Astrocyte of the cerebellum (primary cell): ENCODE measurements around the gene GRID2IP.

Source experiments
- DNase-seq: peaks from one replicate; pipeline ENCODE4 v3.0.0-alpha.2; 2011; ENCODE audit warnings: low read depth
- H3K4me3 ChIP-seq: 2 replicates; pipeline ENCODE4 v1.5.1; 2011; ENCODE audit warnings: mild to moderate bottlenecking, low read depth, low read length, moderate library complexity
- in situ Hi-C: cut with HindIII; loops from 2 replicates; pipeline ENCODE4 v1.10.0; 2017; ENCODE audit warnings: low sequenced_read_pairs
- TF ChIP-seq, protein P1 (sequence below): IDR thresholded peaks from 2 replicates; pipeline ENCODE4 v1.5.1; 2012; ENCODE audit warnings: low read length, low read depth, moderate library complexity, mild to moderate bottlenecking; ENCODE audit errors: missing control alignments

Gene GRID2IP

DNA sequence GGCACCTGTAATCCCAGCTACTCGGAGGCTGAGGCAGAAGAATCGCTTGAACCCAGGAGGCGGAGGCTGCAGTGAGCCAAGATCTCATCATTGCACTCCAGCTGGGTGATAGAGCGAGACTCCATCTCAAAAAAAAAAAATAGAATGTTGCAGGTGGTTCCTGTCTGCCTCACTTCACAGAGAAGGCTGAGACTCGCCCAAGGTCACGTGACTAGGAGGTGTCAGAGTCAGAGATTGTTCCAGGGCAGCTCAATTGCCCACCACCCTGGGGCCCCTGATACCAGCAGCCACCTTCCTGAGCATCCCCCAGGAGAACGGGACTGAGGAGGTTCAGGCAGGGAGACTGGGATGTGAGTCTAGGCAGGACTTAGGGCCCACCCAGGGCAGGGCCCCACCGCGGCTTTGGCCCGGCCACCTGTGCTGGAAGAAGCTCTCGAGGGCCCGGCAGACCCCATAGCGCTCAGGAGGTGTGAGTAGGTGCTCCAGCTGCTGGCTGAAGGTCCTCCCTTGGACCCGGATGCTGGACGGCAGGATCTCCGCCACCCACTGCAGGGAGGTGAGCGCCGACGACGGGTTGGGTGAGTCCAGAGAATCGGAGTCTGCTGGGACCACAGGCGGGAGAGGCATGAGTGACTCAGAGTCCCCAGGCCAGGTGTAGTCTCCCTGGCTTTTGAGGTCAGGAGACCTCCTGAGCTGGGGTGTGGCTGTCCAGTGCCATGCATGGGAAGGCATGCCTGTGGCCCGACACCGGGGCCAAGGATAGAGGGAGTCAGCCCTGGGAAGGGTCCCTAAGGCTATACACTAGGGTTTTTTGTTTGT, 30.9 kb downstream of the GRID2IP start:
- no peak for DNase-seq
- in situ Hi-C loops, result no loop called here
- TF ChIP-seq, protein P1, sequence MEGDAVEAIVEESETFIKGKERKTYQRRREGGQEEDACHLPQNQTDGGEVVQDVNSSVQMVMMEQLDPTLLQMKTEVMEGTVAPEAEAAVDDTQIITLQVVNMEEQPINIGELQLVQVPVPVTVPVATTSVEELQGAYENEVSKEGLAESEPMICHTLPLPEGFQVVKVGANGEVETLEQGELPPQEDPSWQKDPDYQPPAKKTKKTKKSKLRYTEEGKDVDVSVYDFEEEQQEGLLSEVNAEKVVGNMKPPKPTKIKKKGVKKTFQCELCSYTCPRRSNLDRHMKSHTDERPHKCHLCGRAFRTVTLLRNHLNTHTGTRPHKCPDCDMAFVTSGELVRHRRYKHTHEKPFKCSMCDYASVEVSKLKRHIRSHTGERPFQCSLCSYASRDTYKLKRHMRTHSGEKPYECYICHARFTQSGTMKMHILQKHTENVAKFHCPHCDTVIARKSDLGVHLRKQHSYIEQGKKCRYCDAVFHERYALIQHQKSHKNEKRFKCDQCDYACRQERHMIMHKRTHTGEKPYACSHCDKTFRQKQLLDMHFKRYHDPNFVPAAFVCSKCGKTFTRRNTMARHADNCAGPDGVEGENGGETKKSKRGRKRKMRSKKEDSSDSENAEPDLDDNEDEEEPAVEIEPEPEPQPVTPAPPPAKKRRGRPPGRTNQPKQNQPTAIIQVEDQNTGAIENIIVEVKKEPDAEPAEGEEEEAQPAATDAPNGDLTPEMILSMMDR, result no peak
- H3K4me3 ChIP-seq, result no peak overlapping the region

DNA sequence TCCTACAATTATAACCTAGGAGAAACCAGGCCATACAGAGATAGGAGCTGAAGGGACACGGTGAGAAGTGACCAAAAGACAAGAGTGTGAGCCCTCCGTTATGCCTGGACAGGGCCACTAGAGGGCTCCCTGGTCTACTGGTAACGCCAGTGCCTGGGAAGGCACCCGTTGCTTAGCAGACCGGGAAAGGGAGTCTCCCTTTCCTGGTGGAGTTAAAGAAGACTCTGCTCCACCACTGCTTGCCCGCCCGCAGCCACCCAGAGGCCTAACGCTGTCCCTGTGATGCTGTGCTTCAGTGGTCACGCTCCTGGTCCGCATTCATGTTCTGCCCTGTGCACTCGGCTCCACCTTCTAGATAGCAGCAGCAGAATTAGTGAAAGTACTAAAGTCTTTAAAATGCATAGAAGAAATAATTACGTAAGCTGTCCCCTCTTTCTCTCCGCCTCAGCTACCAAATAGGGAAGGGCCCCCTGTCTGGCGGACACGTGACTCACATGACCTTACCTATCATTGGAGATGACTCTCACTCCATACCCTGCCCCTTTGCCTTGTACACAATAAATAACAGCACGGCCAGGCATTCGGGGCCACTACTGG, 34.8 kb downstream of the GRID2IP start:
- peak; percentile 50 for DNase-seq
- in situ Hi-C loops, result no loop called here
- TF ChIP-seq, protein P1, result peak; percentile 93
- H3K4me3 ChIP-seq, result no peak overlapping the region

DNA sequence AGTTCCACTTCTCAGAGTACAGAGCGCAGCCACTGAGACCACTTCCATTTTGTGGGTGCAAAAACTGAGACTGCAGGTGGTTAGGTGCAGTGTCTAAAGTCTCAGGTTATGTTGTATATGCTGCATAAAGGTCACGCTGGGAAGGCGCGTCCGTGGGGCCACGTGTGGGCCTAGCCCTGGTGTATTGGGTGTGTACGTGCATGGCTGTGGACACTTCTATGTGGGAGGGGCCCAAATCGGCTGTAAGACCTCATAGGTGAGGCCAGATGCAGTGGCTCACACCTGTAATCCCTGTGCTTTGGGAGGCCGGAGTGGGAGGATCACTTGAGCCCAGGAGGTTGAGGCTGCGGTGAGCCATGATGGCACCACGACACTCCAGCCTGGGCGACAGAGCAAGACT, 37.7 kb downstream of the GRID2IP start:
- DNase-seq, result no peak
- in situ Hi-C loops, result no loop called here

DNA sequence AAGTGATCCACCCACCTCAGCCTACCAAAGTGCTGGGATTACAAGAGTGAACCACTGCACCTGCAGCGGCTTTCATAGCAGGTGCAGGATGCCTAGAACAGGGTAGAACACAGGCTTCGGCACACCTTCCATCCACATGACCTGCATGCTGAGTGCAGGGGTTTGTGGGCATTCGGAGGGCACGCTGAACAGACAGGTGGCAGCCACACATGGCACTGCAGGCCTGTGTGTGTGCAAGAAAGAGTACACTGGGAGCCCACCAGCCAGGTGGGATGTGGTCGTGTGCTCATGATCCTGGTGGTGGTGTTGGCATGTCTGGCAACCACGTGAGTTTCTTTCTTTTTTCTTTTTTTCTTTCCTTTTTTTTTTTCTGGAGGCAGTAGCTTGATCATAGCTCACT, 38.4 kb downstream of the GRID2IP start:
- no peak overlapping the region for H3K4me3 ChIP-seq
- DNase-seq, result no peak
- TF ChIP-seq, protein P1, result no peak
- in situ Hi-C loops, result no loop called here

More for the DNA sequence above, 37.7 kb downstream of the GRID2IP start:
- no peak overlapping the region for H3K4me3 ChIP-seq
- TF ChIP-seq, protein P1, result no peak

DNA sequence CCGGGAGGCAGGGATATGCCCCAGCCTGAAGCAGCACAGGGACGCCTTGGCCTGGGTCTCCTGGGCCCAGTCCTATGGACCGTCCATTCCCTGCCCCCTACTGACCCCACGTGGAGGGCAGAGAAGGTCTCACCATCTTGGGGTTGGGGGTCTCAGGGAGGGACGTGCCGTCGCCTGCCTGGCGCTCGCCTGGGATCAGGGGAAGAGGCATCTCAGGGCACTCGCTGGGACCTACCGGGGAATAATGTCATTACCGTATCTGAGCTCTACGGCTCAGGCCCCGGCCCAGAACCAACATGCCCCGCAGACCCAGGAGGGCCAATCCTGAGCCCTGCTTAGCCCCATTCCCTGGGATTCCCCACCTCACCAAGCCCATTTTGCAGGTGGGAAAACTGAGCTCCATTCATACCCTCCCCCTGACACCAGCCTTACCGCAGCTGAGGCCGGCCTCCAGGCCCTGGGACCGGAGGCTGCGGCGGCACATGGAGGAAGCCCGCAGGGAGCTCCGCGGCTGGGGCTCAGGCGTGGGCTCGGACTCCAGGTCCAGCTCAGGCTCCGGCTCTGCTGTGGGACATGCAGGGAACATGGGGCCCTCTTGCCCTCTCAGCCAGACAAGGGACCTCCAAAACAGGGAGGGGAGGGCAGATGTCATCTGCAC, 40.7 kb downstream of the GRID2IP start:
- DNase-seq, result no peak
- TF ChIP-seq, protein P1, result no peak
- no peak overlapping the region for H3K4me3 ChIP-seq
- in situ Hi-C loops, result no loop called here

DNA sequence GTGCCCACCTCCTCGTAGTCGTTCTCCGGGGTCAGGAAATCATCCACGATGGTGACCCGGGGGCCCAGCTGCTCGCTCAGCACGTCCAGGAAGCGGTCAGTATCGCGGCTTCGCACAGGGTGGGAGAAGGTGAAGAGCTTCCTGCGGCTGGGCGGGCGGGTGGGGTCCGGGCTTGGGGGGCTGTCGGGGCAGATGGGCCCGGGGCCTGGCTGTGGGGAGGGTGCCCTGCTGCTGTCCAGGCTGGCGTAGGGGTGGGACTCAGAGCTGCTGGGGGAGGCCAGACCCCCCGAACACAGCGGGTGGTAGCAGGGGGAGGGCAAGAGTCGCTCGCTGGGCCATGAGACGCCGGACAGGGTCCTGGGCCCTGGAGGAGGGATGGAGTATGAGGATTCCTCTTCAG, 42.3 kb downstream of the GRID2IP start:
- H3K4me3 ChIP-seq, result no peak overlapping the region
- TF ChIP-seq, protein P1, result no peak
- DNase-seq, result no peak
- in situ Hi-C loops, result no loop called here
